GM18508 (cell line): ENCODE measurements around the gene MYO3B.
"Not testable (repeated sequence)": the region's sequence is repeated elsewhere in the genome, so short reads cannot be mapped to it uniquely, and the experiment has no call there.

ENCODE experiments used
- ATAC-seq: cut with Tn5 transposase; IDR thresholded peaks from one replicate; pipeline ENCODE4 v1.9.1; 2021; ENCODE audit warnings: moderate number of reproducible peaks; ENCODE audit not compliant: insufficient read depth, unreplicated experiment

MYO3B gene

DNA sequence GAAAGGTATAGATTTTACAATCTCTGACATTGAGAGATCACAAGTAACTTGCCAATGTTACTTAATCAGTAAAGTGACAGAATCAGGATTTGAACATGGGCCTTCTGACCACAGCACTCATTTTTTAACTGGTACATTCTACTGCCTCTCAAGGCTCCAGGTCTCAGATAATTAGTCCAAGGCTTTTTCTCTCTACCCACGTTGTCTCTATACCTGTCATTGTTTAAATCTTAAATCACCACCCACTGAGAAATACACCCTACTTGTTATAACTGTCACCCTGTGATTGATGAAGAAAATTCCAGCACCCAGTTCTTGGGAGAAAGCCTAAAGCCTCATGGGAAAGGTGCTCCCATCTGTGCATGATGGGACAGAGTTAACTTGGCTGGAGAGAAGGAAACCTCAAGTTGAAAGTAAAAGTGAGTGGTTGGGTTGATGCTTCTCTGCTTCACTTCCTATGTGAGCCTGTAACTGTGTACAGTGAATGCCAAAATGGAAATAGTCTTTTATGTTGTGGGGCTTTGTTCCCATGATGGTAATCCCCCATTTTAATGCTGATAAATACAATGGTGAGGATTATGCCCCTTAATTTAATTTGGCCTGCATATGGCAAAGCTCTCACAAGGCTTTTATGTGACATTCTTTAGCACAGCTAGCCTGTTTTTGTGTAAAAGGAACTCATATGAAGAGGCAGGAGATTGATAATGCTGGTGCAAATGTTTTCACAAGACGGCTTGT, 347.1 kb downstream of the MYO3B start:
- ATAC-seq = peak; percentile 58

DNA sequence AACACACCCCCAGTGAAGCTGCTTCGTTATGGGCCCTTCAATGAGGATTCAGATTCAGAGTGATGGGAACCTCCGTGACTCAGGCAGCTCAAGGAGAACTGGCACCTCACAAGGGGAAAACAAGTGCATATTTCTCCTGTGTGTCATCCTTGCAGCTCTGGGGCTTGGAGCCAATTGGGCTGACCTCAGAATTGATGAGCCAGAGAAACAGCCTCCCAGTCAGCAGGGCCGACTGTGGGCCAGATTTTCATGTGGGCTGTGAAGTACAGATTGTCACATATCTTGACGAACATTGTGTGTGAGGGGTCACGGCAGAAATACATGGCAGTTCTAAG, 347.6 kb downstream of the MYO3B start:
- no peak for ATAC-seq

DNA sequence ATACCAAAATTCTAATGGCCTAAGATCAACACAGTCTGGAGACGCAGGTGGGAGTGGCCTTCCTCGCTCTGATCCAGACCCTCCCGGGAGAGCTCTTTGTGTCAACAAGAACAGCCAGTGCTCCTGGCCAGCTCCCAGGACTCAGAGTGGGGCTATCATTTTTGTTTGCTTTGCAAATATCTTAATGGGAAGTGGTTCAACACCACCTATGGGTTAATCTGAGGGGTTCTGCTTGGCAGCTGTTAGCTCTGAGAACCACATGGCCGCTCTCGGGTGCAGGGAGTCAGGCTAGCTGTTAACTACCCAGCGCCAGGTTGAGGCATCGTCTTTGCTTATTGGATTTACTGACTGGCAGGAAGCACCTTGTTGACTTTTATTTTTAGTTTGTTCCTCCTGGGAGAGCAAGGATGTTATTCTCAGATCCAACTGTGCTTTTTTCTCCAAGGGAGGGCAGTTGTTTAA, 352.4 kb downstream of the MYO3B start:
- ATAC-seq = no peak

DNA sequence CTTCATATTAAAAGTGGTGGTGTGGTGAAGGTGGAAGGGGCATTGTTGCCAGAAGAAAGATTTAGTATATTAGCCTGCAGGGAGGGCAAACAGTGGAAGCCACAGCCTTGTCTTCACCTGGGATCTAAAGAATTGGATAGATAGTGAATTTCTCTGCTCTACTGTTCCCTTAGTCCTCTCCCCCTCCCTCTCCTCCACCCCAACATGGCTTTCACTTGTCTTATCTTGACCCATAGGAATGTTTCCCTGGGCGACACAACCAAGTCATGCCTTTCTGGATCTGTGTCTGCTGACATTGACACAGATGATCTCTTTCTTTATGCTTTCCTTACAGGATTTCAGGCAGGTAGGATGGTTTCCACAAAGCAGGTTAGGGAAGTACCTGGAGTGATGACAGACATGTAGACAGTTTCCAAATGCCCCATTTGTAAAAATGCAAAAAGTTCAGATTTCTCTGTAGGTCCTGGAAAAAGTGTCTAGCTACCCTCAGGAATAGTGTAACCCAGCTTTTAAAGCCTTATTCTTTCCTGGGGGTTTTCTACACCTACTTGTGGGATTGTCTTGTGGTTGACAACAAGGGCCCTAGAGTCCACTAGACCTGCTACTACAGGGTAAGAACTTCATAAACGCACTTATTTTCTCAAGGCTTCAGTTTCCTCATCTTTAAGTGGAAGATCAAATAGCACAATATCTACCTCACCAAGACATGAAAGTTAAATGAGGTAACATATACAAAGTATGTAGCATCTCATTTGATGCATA, 353.0 kb downstream of the MYO3B start:
- no peak for ATAC-seq

DNA sequence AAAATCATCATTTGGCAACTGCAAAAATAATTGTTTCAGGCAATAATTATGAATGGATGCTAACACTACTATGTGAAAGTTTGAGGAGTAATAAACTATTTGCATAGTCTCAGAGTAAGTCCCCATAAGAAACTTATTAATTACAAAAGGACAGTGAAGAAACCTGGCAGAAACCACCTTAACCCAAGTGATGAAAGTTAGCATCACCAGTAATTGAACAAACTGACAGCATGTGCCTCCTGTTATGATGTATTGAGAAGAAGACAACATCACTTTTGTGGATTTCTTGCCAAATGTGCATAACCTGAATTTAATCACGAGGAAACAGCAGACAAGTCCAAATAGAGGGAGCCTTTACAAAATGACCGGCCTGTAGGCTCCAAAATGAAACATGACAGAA, 353.9 kb downstream of the MYO3B start:
- no peak for ATAC-seq

DNA sequence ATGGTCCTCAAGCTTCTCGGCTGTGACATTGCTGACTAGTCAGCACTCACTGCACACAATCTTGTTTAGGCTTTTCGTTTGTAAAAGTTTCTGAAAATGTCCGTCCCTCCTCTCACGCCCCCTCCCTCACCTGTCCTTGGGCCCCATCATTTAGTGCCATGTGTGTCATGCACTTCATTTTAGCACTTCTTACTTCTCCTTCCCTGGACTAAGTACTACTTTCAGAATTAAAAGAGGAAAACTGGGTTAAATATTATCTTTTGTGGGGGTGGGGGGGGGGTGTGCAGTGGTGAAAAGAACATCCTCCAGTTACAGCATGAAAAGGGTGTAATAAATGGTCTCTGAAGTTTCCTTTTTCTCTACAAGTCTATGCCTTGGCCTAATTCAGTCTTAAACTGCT, 355.2 kb downstream of the MYO3B start:
- ATAC-seq = no peak

DNA sequence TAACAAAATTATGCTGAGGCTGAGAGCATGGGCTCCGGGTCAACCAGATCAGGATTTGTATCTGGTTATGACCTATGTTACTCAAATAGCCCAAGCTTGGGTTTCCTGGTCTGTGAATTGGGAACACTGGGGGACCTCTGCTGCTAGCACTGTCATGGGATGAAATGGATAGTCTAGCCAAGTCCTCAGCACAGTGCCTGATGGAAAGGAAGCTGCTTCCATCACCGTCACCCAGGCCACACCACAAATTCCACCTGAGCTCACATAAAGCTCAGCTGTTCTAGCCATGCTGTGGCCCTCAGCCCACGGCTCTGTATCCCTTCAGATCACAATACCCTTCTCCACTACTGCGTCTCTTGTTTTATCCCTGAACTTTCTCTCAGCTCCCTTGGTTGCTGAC, 357.6 kb downstream of the MYO3B start:
- no peak for ATAC-seq

DNA sequence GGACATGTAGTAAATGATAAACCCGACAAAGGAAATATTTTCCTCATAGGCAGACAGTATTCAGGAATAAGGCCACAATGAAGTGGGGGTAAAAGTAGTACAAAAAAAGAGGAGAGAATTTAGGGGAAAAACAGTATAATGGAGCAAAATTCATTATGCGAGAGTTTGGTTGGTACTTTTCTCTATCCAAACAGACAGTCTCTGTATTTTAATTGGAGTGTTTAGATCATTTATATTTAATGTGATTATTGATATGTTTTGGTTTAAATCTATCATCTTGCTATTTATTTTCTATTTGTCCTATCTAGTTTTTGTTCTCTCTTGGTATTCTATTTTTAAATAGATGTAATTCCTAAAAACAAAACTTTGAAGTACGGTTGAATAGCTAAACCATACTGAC, 366.9 kb downstream of the MYO3B start:
- no peak for ATAC-seq

DNA sequence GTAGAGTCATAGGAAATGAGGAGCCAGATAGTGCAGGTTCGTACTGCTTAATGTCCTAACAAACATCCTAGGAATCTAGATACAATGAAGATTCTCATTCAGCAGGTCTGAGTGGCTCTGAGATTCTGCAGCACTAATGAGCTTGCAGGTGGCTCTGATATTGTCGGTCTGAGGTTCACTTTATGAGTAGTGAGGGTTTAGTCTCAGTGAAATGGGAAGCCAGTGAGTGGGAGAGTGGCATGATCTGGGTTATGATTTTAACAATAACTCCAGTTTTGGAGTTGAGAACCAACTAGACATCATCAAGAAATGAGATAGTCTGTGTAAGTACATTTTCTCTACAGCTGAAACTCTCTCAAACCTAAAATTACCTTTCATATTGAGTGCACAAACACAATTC, 370.4 kb downstream of the MYO3B start:
- ATAC-seq = no peak

DNA sequence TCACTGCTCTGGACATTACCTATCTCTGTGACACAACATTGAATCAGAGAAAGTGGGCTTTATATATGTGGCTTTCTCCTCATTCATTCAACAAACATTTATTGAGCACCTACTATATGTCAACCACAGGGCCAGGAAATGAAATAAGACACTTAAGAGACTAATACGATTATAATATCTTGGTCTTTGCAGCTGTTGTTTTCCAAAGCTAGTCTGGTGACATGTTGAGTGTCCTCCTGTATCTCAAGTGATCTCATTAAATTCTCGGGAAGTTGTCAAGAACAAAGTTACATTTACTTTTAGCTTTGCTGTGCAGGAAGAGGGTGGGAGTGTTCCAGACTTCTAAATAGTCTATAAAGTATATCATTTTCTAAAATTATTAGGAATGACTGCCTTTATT, 372.6 kb downstream of the MYO3B start:
- ATAC-seq = no peak

DNA sequence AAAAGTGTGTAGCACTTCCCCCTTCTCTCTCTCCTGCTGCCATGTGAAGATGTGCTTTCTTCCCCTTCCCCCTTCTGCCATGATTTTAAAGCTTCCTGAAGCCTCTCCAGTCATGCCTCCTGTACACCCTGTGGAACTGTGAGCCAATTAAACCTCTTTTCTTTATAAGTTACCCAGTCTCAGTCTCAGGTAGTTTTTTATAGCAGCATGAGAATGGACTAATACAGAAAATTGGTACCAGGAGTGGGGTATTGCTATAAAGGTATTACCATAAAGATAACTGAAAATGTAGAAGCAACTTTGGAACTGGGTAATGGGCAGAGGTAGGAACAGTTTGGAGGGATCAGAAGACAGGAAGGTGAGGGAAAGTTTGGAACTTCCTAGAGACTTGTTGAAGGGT, 374.0 kb downstream of the MYO3B start:
- ATAC-seq = not testable (repeated sequence)

DNA sequence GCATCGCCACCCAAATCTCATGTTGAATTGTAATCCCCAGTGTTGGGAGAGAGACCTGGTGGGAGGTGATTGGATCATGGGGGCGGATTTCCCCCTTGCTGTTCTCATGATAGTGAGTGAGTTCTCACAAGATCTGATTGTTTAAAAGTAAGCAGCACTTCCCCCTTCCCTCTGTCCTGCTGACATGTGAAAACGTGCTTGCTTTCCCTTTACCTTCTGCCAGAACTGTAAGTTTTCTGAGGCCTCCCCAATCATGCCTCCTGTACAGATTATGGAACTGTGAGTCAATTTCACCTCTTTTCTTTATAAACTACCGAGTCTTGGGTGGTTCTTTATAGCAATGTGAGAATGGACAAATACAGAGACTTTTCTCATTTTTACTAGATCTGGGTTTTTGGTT, 375.8 kb downstream of the MYO3B start:
- ATAC-seq = no peak

DNA sequence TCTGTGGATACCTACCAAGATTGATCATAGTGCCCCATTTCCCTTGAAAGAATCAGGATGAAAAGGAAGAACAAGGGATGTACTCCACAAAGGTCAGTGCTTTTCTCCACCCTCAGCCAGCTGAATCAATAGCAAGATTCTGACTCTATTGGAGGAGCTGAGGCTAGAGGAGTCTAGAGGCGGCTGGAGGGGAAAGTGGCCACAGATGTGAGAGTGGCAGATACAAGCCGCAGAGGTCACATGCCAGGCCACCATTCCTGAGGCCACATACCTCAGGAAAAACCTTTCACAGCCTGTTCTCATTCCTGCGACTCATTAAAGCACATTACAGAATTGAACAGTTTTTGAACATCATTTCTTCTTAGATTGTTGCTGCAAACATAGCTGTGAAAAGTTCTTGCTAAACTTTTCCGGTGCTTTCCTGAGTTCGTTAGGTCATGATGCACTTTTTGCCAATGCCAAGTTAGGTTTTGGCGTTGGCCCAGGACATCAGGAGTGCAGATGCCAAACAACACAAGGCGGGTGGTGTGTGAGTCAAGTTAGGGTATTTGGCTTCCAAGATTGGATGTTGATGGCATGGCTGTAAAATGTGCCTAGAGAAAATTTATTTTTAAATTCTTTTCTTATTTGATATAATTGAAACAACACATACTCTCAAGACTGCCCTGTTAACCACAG, 376.5 kb downstream of the MYO3B start:
- no peak for ATAC-seq

DNA sequence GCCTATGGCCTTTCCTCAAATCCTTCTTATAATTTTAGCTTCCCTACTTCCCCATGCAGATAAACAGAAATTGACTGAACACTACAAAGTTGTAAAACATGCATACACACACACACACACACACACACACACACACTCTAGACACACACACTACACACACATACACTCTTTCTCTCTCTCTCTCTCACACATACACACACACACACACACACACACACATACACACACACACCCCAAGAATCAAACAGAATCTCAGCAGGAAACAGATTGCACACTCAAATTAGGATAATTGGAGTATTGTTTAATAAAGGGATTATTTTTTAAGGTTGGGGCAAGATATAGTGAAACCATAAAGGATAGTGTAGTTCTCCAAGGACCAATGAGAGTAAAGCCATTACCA, 385.0 kb downstream of the MYO3B start:
- no peak for ATAC-seq

DNA sequence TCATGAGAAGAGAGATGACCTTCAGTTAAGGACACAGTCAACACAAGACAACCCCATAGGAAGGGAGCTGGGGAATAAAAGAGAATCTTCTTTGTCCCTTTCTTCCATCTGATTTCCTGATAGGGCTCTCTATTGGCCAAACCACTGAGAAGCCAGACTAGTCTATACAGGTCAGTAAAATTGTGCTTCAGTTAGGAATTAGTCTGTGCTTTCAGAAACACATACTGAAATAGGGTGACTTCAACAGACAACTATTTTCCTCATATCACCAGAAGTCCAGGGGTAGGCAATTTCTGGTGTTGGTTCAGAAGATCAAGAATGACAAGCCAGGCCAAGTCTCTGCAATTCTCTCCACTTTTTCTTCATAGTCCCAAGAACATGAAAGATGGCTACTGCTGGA, 385.5 kb downstream of the MYO3B start:
- ATAC-seq = no peak

DNA sequence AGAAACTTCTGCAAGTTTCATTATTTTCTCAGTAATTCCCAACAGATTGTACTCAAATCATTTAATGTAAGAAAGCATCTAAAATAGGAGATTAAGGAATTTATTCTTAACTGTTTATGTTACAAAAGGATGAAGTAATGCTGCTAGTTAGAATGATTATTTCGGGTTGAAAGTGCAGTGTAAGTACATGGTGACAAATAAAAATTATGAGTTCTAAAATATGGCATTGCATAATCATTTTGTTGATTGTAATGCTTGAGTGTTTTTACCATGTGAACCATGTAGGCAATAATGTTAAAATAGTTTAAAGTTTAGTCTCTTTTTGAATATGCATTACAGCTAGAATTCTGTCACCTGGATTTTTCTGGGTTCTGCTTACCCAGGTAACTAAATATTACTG, 388.2 kb downstream of the MYO3B start:
- no peak for ATAC-seq

DNA sequence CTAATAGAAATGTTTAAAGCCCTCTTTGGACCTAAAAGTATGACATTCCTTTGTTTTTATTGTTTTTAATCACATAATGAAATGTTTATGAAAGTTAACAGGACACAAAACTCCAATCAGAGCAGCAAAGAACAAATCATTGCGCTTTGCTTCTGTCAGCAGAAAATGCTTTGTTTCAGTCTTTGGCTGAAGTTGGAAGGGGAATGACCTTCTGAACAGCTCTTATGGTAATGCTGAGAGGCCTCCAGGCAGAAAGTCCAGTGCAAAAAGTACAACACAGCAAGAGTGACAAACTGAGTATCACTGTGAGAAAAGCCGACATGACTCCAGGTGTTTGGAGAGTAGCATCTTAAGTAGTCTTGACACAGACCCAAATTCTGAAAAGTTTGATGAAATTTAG, 389.5 kb downstream of the MYO3B start:
- no peak for ATAC-seq

DNA sequence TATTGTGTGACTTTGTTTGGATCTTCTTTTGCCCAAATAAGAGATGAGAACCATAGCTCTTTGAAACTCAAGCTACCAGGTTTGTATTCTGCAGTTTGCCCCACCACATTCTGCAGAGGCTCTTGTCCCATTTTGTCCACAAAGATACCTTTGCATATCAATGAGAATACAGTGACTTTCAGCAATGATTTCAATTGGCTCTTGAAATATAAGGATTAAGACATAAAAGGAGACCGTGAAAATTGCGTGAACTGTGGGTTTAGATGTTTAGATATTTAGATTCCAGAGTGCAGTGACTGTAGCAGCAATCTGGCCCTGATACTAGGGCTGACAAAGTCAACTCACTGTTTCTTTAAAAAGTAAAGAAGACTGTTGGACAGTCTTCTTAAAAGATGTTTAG, 390.6 kb downstream of the MYO3B start:
- no peak for ATAC-seq

DNA sequence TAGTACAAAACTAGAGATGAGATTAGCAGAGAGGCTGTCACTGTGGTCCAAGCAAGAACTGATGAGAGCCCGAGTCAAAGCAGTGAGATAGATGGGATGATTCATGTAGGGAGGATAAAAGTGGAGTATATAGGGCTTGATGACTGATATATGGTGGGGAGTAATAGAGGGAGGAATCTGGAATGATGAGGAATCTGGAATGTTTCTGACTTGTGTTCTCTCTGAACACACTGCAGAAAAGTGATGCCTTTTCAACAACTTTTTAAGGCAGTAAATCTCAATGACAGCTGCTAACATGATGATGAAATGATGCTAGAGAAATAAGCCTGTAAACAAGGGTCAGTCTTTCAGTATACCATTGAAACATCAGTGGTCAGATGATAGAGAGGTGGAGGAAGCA, 393.7 kb downstream of the MYO3B start:
- no peak for ATAC-seq

DNA sequence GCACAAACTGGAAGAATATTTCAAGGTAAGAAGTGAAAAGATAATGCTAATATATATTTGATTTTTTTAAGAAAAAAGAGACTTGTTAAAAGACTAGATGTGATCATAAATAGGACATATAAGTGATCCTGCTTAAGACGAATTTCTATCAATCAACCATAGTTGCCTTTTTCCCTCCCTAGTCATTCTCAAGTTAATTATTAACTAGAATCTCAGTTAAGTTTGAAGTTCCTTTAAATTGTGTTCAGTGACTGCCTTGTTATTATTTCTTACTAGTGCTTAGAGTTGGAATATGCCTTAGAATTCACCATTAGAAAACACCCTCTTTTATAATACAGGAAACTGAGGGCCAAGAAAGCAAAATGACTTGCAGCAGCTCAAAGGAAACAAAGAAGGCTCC, 395.7 kb downstream of the MYO3B start:
- no peak for ATAC-seq

DNA sequence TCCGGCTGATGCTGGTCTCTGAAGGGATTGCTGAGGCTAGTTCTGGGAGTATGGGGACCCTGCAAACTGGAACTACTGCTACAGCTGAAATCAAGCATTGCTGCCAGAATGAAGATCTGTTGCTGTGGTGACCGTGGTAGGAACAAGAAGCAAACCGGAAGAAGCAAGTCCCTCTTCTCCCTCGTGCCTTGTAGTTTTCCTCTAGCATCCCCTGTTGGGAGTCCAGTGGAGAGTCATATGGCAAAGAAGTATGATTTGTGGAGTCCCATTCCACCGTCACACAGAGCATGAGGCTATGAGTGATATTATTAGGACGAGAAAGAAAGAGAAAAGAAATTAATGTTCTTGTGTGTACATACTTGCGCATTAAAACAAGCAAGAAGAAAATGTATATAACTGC, 398.3 kb downstream of the MYO3B start:
- ATAC-seq = no peak

DNA sequence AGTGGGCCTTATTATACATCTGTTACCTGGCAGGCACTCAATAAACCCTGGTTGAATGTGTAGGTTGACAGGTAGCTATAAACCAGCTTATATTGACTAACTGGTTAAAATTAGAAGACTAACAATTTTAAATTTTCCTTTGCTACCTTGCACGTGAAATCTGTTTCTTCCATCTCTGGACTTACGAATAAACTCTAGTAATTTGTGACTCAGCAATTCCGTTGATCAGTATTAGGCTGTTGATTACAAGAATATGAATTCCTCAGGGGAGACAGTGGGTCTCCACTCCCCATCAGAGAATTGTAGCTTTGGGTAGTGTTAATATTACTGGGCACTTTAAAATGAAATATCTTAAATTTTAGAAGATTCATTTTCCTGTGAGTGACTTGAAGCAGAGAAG, 399.4 kb downstream of the MYO3B start:
- no peak for ATAC-seq
